Pancreas (tissue), 10 donors: ENCODE data around the gene LRRC61. TPM values are rescaled to one million over a fixed set of nuclear protein-coding genes. Genes with fewer than 3 reads are reported as not detected.

ENCODE experiments used
- ATAC-seq, 4 donors: fragments of 200-7000 bp; cut with Tn5 transposase; one replicate each; pipeline versions ENCODE4 v1.8.0 to v1.9.1; 2020; ENCODE audit warnings: mild to moderate bottlenecking in 4 of 4, moderate library complexity in 4 of 4
- DNase-seq, 6 donors: peaks; one replicate each; pipeline ENCODE4 v3.0.0-alpha.2; 2020
- FAIRE-seq: peaks from 2 replicates; lab custom pipeline; 2012; peaks lifted over from hg19 to GRCh38; lab: Jason Lieb, UNC
- H3K27ac ChIP-seq, 4 donors: fragments of 200-600 bp; sonication (generic); 1 replicate in 3 of 4; 2 replicates in 1 of 4; pipeline versions ENCODE4 v1.5.0 to v1.8.0; 2020
- H3K27me3 ChIP-seq, 4 donors: fragments of 200-600 bp; one replicate each; pipeline ENCODE4 v1.8.0; 2021
- H3K36me3 ChIP-seq, 3 donors: fragments of 200-600 bp; sonication (generic) in 1 of 3; one replicate each; pipeline versions ENCODE4 v1.5.0 to v1.8.0; 2020 to 2021
- H3K4me1 ChIP-seq, 3 donors: fragments of 200-600 bp; one replicate each; pipeline ENCODE4 v1.8.0; 2021
- H3K4me3 ChIP-seq, 4 donors: fragments of 200-600 bp; sonication (generic) in 2 of 4; one replicate each; pipeline versions ENCODE4 v1.5.0 to v1.8.0; 2020 to 2021
- H3K9me3 ChIP-seq, 4 donors: fragments of 200-600 bp; one replicate each; pipeline ENCODE4 v1.8.0; 2021
- CTCF ChIP-seq, 4 donors: fragments of 200-600 bp; sonication (generic) in 3 of 4; IDR thresholded peaks; one replicate each; pipeline versions ENCODE4 v1.5.0 to v1.8.0; 2021; ENCODE audit warnings: antibody characterized with exemption in 4 of 4
- WGBS, 2 donors: extraction: QIAGEN DNeasy Blood & Tissue Kit; methylation state at CpG; one replicate each; pipeline ENCODE4 v1.1.7; 2013; 5-methylcytosine and 5-hydroxymethylcytosine counted together
- intact Hi-C, 3 donors: fragments of 100-400 bp; cut with DNase I; formaldehyde crosslinking; loops; one replicate each; pipeline versions ENCODE4 v1.11.1 to v1.14.2; 2022
- polyA plus RNA-seq, 2 donors: library from polyadenylated mRNA; stranded (reverse); fragments of 200-250 nt; gene quantifications; one replicate each; pipeline ENCODE4 v1.2.3, GENCODE V29; 2013
- total RNA-seq, 6 donors: library from RNA; stranded (reverse); fragmentation: NEBNext Ultra II Directional in 4 of 6; extraction: Animal tissue kit (Norgen Biotek cat#: 25700) in 4 of 6; gene quantifications; one replicate each; pipeline versions ENCODE4 v1.2.1 to v1.2.4, GENCODE V29; 2021 to 2023
- donor health status: healthy with polysubstance abuse.
- donor health status: DM: no; HTN: no; CAD: no; lungs with moderate emphysema.
- donor health status: DM: no; HTN: no; CAD: no.
- donor health status: control.
- donor health status: control.
- donor health status: Bipolar disorder and iron deficiency.
- donor health status: DM: yes; HTN: yes; CAD: no.
- donor health status: DM: no; HTN: no; CAD: no.
- donor health status: DM: no; HTN: no; CAD: no.
- donor health status: DM: yes; HTN: yes; CAD: no.

LRRC61 gene
- total and polyA plus RNA-seq, 8 donors: 7.1 to 11.2 (median 8.8) TPM

- ATAC-seq (no peak), DNase-seq (peak in 2 of 6 donors; percentile 63 to 81), FAIRE-seq (no peak)
- Histone ChIP-seq H3K4me3 (no peak overlapping the region), H3K27ac (no peak overlapping the region), H3K9me3 (no peaks in the 10 kb centered on the region), H3K36me3 (peaks cover 0 to 24% (median 23%) of the 10 kb centered on the region in 3 donors), H3K27me3 (no peaks in the 10 kb centered on the region), H3K4me1 (peaks cover 18 to 48% (median 29%) of the 10 kb centered on the region in 3 donors)
- 87 to 89% methylated on average over 40 to 48 of the region's 48 CpGs for WGBS, 2 donors
- no peak for TF ChIP-seq CTCF (IDR thresholded peaks at IDR 0.05)
- intact Hi-C loops: no loop called here
These were observed 48.2 kb downstream of the LRRC61 start for GRCh38 chr7:150371131-150371995.

GRCh38 chr7:150371996-150372270, 48.8 kb downstream of the LRRC61 start:
- no peak for TF ChIP-seq CTCF (IDR thresholded peaks at IDR 0.05)
- Histone ChIP-seq H3K9me3 (no peaks in the 10 kb centered on the region), H3K4me3 (no peak overlapping the region), H3K27me3 (no peaks in the 10 kb centered on the region), H3K4me1 (peaks cover 18 to 52% (median 35%) of the 10 kb centered on the region in 3 donors), H3K36me3 (peaks cover 0 to 24% (median 23%) of the 10 kb centered on the region in 3 donors), H3K27ac (no peak overlapping the region)
- WGBS, 2 donors: 88 to 93% methylated on average over 30 of the region's 30 CpGs
- ATAC-seq (no peak), DNase-seq (no peak), FAIRE-seq (no peak)
- intact Hi-C loops: no loop called here

- no peak for TF ChIP-seq CTCF (IDR thresholded peaks at IDR 0.05)
- WGBS, 2 donors: 83 to 84% methylated on average over 79 of the region's 79 CpGs
- peaks cover 0 to 24% (median 23%) of the 10 kb centered on the region in 3 donors for H3K36me3 ChIP-seq
- ATAC-seq (no peak), FAIRE-seq (no peak), DNase-seq (peak in 1 of 6 donors; percentile 49)
- H3K4me1 ChIP-seq: peaks cover 16 to 50% (median 37%) of the 10 kb centered on the region in 3 donors
- H3K4me3 ChIP-seq: no peak overlapping the region
- H3K27ac ChIP-seq: peak overlapping the region in 1 of 4 donors; percentile 8
- no peaks in the 10 kb centered on the region for H3K9me3 ChIP-seq
- H3K27me3 ChIP-seq: no peaks in the 10 kb centered on the region
- intact Hi-C loops: no loop called here
These were observed 49.3 kb downstream of the LRRC61 start for GRCh38 chr7:150372271-150373048.

GRCh38 chr7:150373049-150373801, 50.1 kb downstream of the LRRC61 start:
- intact Hi-C loops: no loop called here
- no peaks in the 10 kb centered on the region for H3K9me3 ChIP-seq
- 51 to 60% methylated on average over 21 of the region's 21 CpGs for WGBS, 2 donors
- FAIRE-seq: no peak
- H3K4me3 ChIP-seq: no peak overlapping the region
- peak overlapping the region in 2 of 4 donors; percentile 7 to 8 for H3K27ac ChIP-seq
- DNase-seq: peak in 4 of 6 donors; percentile 51 to 67 (median 61)
- H3K36me3 ChIP-seq: peaks cover 0 to 24% (median 23%) of the 10 kb centered on the region in 3 donors
- H3K27me3 ChIP-seq: no peaks in the 10 kb centered on the region
- H3K4me1 ChIP-seq: peaks cover 17 to 54% (median 40%) of the 10 kb centered on the region in 3 donors
- ATAC-seq: no peak
- no peak for TF ChIP-seq CTCF (IDR thresholded peaks at IDR 0.05)
